Epithelial cell of proximal tubule (primary cell): ENCODE results near the gene PEX1. TPM values are rescaled to one million over a fixed set of nuclear protein-coding genes. Genes with fewer than 3 reads are reported as not detected.

ENCODE experiments used
- DNase-seq: peaks from one replicate; pipeline ENCODE4 v3.0.0-alpha.2; 2011; ENCODE audit warnings: low read depth
- H3K4me3 ChIP-seq: 2 replicates; pipeline ENCODE4 v1.5.1; 2011; ENCODE audit warnings: low read depth, mild to moderate bottlenecking, low read length
- CTCF ChIP-seq: conservative IDR thresholded peaks from 2 replicates; pipeline ENCODE4 v1.5.1; 2012; ENCODE audit warnings: low read depth, mild to moderate bottlenecking, low read length
- total RNA-seq: library from RNA; depleted of rRNA; stranded (reverse); fragments of >200 nt; gene quantifications from 2 replicates; pipeline ENCODE4 v1.2.3, GENCODE V29; 2015

Gene PEX1
- total RNA-seq, 1 donor from 2014 or later, result 11.2 TPM

- DNase-seq, result no peak
- H3K4me3 ChIP-seq, result no peak overlapping the region
- no peak for TF ChIP-seq CTCF
These were observed 61.6 kb downstream of the PEX1 start for GRCh38 chr7:92466682-92467081.

DNA sequence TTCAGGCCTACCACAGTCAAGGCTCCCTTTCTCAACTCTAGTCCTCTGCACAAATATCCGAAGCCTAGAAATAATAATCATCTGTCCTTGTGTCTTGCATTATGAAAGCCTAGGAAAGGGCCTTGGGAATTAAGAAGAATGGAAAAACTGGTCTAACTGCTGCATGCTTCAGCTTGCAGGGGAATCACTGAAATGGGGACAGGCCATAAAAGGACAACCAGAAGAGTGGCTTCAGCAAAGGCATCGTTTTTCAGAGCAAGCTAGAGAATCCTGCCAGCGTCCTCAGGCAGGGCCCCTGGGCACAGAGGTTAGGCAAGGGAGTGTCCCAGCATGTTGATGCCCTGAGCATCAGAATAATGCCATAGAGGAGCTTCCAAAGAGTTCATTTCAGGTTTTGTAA is 63.8 kb downstream of the PEX1 start:
- TF ChIP-seq CTCF, result no peak
- no peak for DNase-seq
- H3K4me3 ChIP-seq, result no peak overlapping the region

- no peak for TF ChIP-seq CTCF
- no peak for DNase-seq
- no peak overlapping the region for H3K4me3 ChIP-seq
These were observed 65.8 kb downstream of the PEX1 start for GRCh38 chr7:92462560-92462959.

DNA sequence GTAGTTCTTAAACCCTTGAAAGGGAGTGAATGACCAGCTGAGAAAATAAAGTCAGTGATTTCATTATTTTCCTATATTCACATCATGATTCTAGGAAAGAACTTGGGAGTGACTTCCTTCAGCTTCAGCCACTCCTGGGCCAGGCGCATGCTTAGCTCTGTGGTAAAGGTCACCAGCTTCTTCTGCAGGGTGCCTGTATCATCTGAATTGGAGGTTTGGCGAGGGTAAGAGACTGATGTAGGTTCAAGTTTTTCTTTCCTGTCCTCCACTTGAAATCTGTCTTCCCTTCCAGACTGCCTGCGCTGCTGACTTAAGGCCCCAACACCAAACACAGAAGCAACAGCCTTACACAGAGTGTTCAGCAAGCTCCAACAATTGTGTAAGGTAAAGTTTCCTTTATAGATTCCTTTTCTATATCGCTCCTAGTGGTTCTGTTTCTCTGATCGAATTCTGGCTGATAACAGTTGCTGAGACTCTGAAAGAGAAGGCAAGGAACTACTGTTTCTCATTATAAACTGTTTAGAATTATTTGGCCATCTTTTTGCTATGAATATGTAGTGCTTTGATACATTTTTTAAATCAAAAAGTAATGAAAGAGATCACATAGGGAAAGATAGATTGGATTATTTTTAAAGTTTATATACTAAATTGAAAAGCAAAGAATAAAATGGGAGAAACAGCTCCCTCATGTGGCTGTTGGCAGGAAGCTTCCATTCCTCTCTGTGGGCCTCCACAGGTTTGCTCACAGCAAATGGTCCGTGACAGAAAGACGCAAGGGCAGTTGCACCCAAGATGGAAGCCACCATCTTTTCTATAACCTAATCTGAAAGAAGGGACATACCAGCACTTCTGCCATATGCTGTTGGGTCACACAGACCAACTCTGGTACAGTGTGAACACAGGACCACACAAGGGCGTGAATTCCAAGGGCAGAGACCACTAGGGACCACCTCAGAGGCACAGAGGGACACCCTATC is 67.0 kb downstream of the PEX1 start:
- TF ChIP-seq CTCF, result peak; percentile 86
- DNase-seq, result peak; percentile 7
- H3K4me3 ChIP-seq, result no peak overlapping the region

DNA sequence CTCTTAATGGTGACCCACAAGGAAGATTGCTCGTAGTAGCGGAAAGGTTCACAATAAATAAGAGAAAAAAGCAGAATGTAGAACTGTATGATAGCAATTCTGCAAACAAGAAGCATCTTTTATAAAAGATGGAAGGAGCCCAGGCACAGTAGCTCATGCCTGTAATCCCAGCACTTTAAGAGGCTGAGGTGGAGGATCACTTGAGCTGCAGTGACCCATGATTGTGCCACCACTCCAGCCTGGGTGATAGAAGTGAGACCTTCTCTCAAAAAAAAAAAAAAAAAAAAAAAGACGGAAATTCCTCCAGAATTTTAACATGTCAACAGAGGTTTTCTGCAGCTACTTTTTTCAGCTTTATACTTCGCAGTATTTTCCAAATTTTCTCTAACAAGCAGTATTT is 67.8 kb downstream of the PEX1 start:
- no peak for DNase-seq
- no peak overlapping the region for H3K4me3 ChIP-seq
- TF ChIP-seq CTCF, result no peak

- no peak for TF ChIP-seq CTCF
- no peak for DNase-seq
- H3K4me3 ChIP-seq, result no peak overlapping the region
These were observed 68.2 kb downstream of the PEX1 start for GRCh38 chr7:92460109-92460508.

DNA sequence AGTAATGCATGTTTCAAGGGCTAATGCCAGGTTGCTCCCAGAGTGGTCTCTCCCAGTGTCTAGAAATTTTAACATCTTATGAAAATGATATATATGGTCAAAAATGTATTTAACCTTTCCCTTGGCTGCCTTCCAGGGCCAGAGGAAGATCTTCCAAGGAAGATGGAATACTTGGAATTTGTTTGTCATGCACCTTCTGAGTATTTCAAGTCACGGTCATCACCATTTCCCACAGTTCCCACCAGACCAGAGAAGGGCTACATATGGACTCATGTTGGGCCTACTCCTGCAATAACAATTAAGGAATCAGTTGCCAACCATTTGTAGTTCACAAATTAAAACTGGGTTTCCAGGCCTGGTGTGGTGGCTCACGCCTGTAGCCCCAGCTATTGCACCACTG is 72.1 kb downstream of the PEX1 start:
- DNase-seq, result no peak
- no peak for TF ChIP-seq CTCF
- no peak overlapping the region for H3K4me3 ChIP-seq
